Stimulated activated CD8-positive, alpha-beta memory T cell treated with anti-CD3 and anti-CD28 coated beads, Interleukin-7, amount 100 ng/mL, for 4 hours (primary cell): ENCODE data around the gene NOL12.
"Not testable (repeated sequence)": the region's sequence is repeated elsewhere in the genome, so short reads cannot be mapped to it uniquely, and the experiment has no call there.

Source experiments
- DNase-seq, 2 donors: peaks; one replicate each; pipeline ENCODE4 v3.0.0-alpha.2; 2020; ENCODE audit warnings: low read depth in 2 of 2

Gene NOL12

GRCh38 chr22:37686002-37686982 is at the start of gene NOL12:
TSS of gene NOL12 (plus strand) at chr22:37686343. CDS start at chr22:37686393, 50 bp downstream.
- DNase-seq = peak; percentile 63 to 67

GRCh38 chr22:37636949-37637273 is 49.2 kb upstream of the NOL12 start:
- DNase-seq = no peak

- no peak for DNase-seq
Observed at GRCh38 chr22:37638391-37639069, 47.6 kb upstream of the NOL12 start.

- DNase-seq = peak in 1 of 2 donors; percentile 57
Observed at GRCh38 chr22:37639070-37639760, 46.9 kb upstream of the NOL12 start, which contains the start of gene SH3BP1. TSS of gene SH3BP1 (plus strand) at chr22:37639669. CDS start at chr22:37639788, 119 bp downstream.

GRCh38 chr22:37639771-37640590 is 46.2 kb upstream of the NOL12 start:
- DNase-seq = no peak

- DNase-seq = no peak
Observed at GRCh38 chr22:37640591-37641560, 45.3 kb upstream of the NOL12 start.

- no peak for DNase-seq
Observed at GRCh38 chr22:37641561-37641949, 44.6 kb upstream of the NOL12 start.

- peak; percentile 71 to 72 for DNase-seq
Observed at GRCh38 chr22:37643225-37643847, 42.8 kb upstream of the NOL12 start.

GRCh38 chr22:37647317-37647716 is 38.8 kb upstream of the NOL12 start:
- DNase-seq = no peak

- no peak for DNase-seq
Observed at GRCh38 chr22:37647928-37648327, 38.2 kb upstream of the NOL12 start.

GRCh38 chr22:37650463-37651136 is 35.5 kb upstream of the NOL12 start:
- DNase-seq = no peak

- DNase-seq = no peak
Observed at GRCh38 chr22:37654563-37655251, 31.4 kb upstream of the NOL12 start.

GRCh38 chr22:37655252-37655563 is 30.9 kb upstream of the NOL12 start:
- DNase-seq = no peak

- not testable (repeated sequence) for DNase-seq
Observed at GRCh38 chr22:37656583-37656982, 29.6 kb upstream of the NOL12 start.

GRCh38 chr22:37657590-37658132 is 28.5 kb upstream of the NOL12 start:
- DNase-seq = no peak

GRCh38 chr22:37658133-37659065 is 27.7 kb upstream of the NOL12 start, which contains the start of gene PDXP:
TSS of gene PDXP (plus strand) at chr22:37658723. CDS start at chr22:37658783, 60 bp downstream.
- peak; percentile 97 for DNase-seq
